Pancreas (tissue), 10 donors: ENCODE results near the gene EML6. TPM values are rescaled to one million over a fixed set of nuclear protein-coding genes. Genes with fewer than 3 reads are reported as not detected.
A peak's percentile ranks its signal among the peaks of the same experiment; 100 is the strongest.

Experiments
- ATAC-seq, 4 donors: fragments of 200-7000 bp; cut with Tn5 transposase; one replicate each; pipeline versions ENCODE4 v1.8.0 to v1.9.1; 2020; ENCODE audit warnings: mild to moderate bottlenecking in 4 of 4, moderate library complexity in 4 of 4
- DNase-seq, 6 donors: peaks; one replicate each; pipeline ENCODE4 v3.0.0-alpha.2; 2020
- FAIRE-seq: peaks from 2 replicates; lab custom pipeline; 2012; peaks lifted over from hg19 to GRCh38; lab: Jason Lieb, UNC
- H3K27ac ChIP-seq, 4 donors: fragments of 200-600 bp; sonication (generic); 1 replicate in 3 of 4; 2 replicates in 1 of 4; pipeline versions ENCODE4 v1.5.0 to v1.8.0; 2020
- H3K27me3 ChIP-seq, 4 donors: fragments of 200-600 bp; one replicate each; pipeline ENCODE4 v1.8.0; 2021
- H3K36me3 ChIP-seq, 3 donors: fragments of 200-600 bp; sonication (generic) in 1 of 3; one replicate each; pipeline versions ENCODE4 v1.5.0 to v1.8.0; 2020 to 2021
- H3K4me1 ChIP-seq, 3 donors: fragments of 200-600 bp; one replicate each; pipeline ENCODE4 v1.8.0; 2021
- H3K4me3 ChIP-seq, 4 donors: fragments of 200-600 bp; sonication (generic) in 2 of 4; one replicate each; pipeline versions ENCODE4 v1.5.0 to v1.8.0; 2020 to 2021
- H3K9me3 ChIP-seq, 4 donors: fragments of 200-600 bp; one replicate each; pipeline ENCODE4 v1.8.0; 2021
- CTCF ChIP-seq, 4 donors: fragments of 200-600 bp; sonication (generic) in 3 of 4; IDR thresholded peaks; one replicate each; pipeline versions ENCODE4 v1.5.0 to v1.8.0; 2021; ENCODE audit warnings: antibody characterized with exemption in 4 of 4
- WGBS, 2 donors: extraction: QIAGEN DNeasy Blood & Tissue Kit; methylation state at CpG; one replicate each; pipeline ENCODE4 v1.1.7; 2013; 5-methylcytosine and 5-hydroxymethylcytosine counted together
- intact Hi-C, 3 donors: fragments of 100-400 bp; cut with DNase I; formaldehyde crosslinking; loops; one replicate each; pipeline versions ENCODE4 v1.11.1 to v1.14.2; 2022
- polyA plus RNA-seq, 2 donors: library from polyadenylated mRNA; stranded (reverse); fragments of 200-250 nt; gene quantifications; one replicate each; pipeline ENCODE4 v1.2.3, GENCODE V29; 2013
- total RNA-seq, 6 donors: library from RNA; stranded (reverse); fragmentation: NEBNext Ultra II Directional in 4 of 6; extraction: Animal tissue kit (Norgen Biotek cat#: 25700) in 4 of 6; gene quantifications; one replicate each; pipeline versions ENCODE4 v1.2.1 to v1.2.4, GENCODE V29; 2021 to 2023
- donor health status: healthy with polysubstance abuse.
- donor health status: DM: no; HTN: no; CAD: no; lungs with moderate emphysema.
- donor health status: DM: no; HTN: no; CAD: no.
- donor health status: control.
- donor health status: control.
- donor health status: Bipolar disorder and iron deficiency.
- donor health status: DM: yes; HTN: yes; CAD: no.
- donor health status: DM: no; HTN: no; CAD: no.
- donor health status: DM: no; HTN: no; CAD: no.
- donor health status: DM: yes; HTN: yes; CAD: no.

The EML6 gene
- total and polyA plus RNA-seq, 8 donors = 1.2 to 4.9 (median 2.2) TPM

GRCh38 chr2:55019526-55020258, 296.2 kb downstream of the EML6 start:
- no peak overlapping the region for H3K27ac ChIP-seq
- no peak overlapping the region for H3K4me3 ChIP-seq
- FAIRE-seq (no peak), ATAC-seq (peak in 1 of 4 donors; percentile 6), DNase-seq (no peak)
- H3K9me3 ChIP-seq = no peaks in the 10 kb centered on the region
- no peaks in the 10 kb centered on the region for H3K36me3 ChIP-seq
- no peaks in the 10 kb centered on the region for H3K27me3 ChIP-seq
- WGBS, 2 donors = 79 to 88% methylated on average over 5 of the region's 5 CpGs
- peaks cover 2 to 20% (median 18%) of the 10 kb centered on the region in 3 donors for H3K4me1 ChIP-seq
- TF ChIP-seq CTCF (IDR thresholded peaks at IDR 0.05) = no peak
- intact Hi-C loops = loop anchor here in 1 of 3 donors (5.0 kb wide), 1 partner anchor 148 kb away; no protein-coding TSS in a partner anchor
